Peyer's patch (tissue), 4 donors: ENCODE measurements around the gene OR5D14. TPM values are rescaled to one million over a fixed set of nuclear protein-coding genes. Genes with fewer than 3 reads are reported as not detected.

ENCODE experiments used
- DNase-seq, 3 donors: peaks; one replicate each; pipeline ENCODE4 v3.0.0-alpha.2; 2017 to 2019
- H3K27ac ChIP-seq, 4 donors: fragments of 200-600 bp; sonication (generic); one replicate each; pipeline ENCODE4 v1.5.1; 2016 to 2019
- H3K27me3 ChIP-seq, 2 donors: fragments of 200-600 bp; sonication (generic); one replicate each; pipeline ENCODE4 v1.5.1; 2019
- H3K36me3 ChIP-seq, 3 donors: fragments of 200-600 bp; sonication (generic); one replicate each; pipeline ENCODE4 v1.5.1; 2016 to 2019
- H3K4me1 ChIP-seq, 4 donors: fragments of 200-600 bp; sonication (generic); one replicate each; pipeline ENCODE4 v1.5.1; 2016 to 2019
- H3K4me3 ChIP-seq, 4 donors: fragments of 200-600 bp; sonication (generic); 1 replicate in 3 of 4; 2 replicates in 1 of 4; pipeline ENCODE4 v1.5.1; 2016 to 2019; ENCODE audit warnings: mild to moderate bottlenecking in 1 of 4
- H3K9me3 ChIP-seq, 4 donors: fragments of 200-600 bp; sonication (generic); one replicate each; pipeline ENCODE4 v1.5.1; 2016 to 2019; ENCODE audit warnings: mild to moderate bottlenecking in 1 of 4
- CTCF ChIP-seq, 6 experiments: fragments of 450-650 bp in 4 of 6; fragments of 200-600 bp in 2 of 6; sonication (generic) in 1 of 6; IDR thresholded peaks; one replicate each; pipeline ENCODE4 v1.5.1; 2017 to 2019; ENCODE audit warnings: antibody characterized with exemption in 6 of 6, mild to moderate bottlenecking in 3 of 6, moderate library complexity in 1 of 6
- POLR2A ChIP-seq, 2 donors: fragments of 450-650 bp; IDR thresholded peaks; one replicate each; pipeline ENCODE4 v1.5.1; 2017; ENCODE audit warnings: antibody characterized with exemption in 2 of 2, mild to moderate bottlenecking in 2 of 2, moderate library complexity in 2 of 2
- total RNA-seq, 4 donors: library from RNA; depleted of rRNA; stranded (reverse); fragments of >200 nt; gene quantifications; one replicate each; pipeline ENCODE4 v1.1.0, GENCODE V29; 2016

OR5D14 gene
- not detected for total RNA-seq

GRCh38 chr11:55795256-55795655 lies at the start of gene OR5D14:
Gene OR5D14, plus strand, starts transcription at chr11:55795556. Its CDS starts 0 bp downstream, at chr11:55795556.
- no peaks in the 10 kb centered on the region for H3K4me1 ChIP-seq
- no peaks in the 10 kb centered on the region for H3K9me3 ChIP-seq
- H3K27ac ChIP-seq, result no peak within 1 kb of the TSS
- no peaks in the 10 kb centered on the region for H3K36me3 ChIP-seq
- H3K4me3 ChIP-seq, result no peak within 1 kb of the TSS
- DNase-seq, result no peak
- no peaks in the 10 kb centered on the region for H3K27me3 ChIP-seq
- TF ChIP-seq POLR2A (IDR thresholded peaks at IDR 0.05) (no peak), CTCF (IDR thresholded peaks at IDR 0.05) (no peak)

- Histone ChIP-seq H3K4me1 (no peaks in the 10 kb centered on the region), H3K27me3 (no peaks in the 10 kb centered on the region), H3K9me3 (peaks cover 0 to 12% (median 0%) of the 10 kb centered on the region in 4 donors), H3K27ac (no peak within 1 kb of the TSS), H3K4me3 (no peak within 1 kb of the TSS), H3K36me3 (no peaks in the 10 kb centered on the region)
- TF ChIP-seq POLR2A (IDR thresholded peaks at IDR 0.05) (no peak), CTCF (IDR thresholded peaks at IDR 0.05) (no peak)
- DNase-seq, result no peak
These were observed 22.2 kb upstream of the OR5D14 start, which contains the start of gene OR5D13 for GRCh38 chr11:55773138-55773537. Gene OR5D13, plus strand, starts transcription at chr11:55773438. Its CDS starts 0 bp downstream, at chr11:55773438.

GRCh38 chr11:55791606-55792005 lies 3.8 kb upstream of the OR5D14 start:
- DNase-seq, result no peak
- Histone ChIP-seq H3K4me3 (no peak overlapping the region), H3K4me1 (no peaks in the 10 kb centered on the region), H3K36me3 (no peaks in the 10 kb centered on the region), H3K27ac (no peak overlapping the region), H3K9me3 (no peaks in the 10 kb centered on the region), H3K27me3 (no peaks in the 10 kb centered on the region)
- TF ChIP-seq CTCF (IDR thresholded peaks at IDR 0.05) (no peak), POLR2A (IDR thresholded peaks at IDR 0.05) (no peak)

GRCh38 chr11:55793321-55793720 lies 2.0 kb upstream of the OR5D14 start:
- Histone ChIP-seq H3K27ac (no peak overlapping the region), H3K4me1 (no peaks in the 10 kb centered on the region), H3K36me3 (no peaks in the 10 kb centered on the region), H3K4me3 (no peak overlapping the region), H3K27me3 (no peaks in the 10 kb centered on the region), H3K9me3 (no peaks in the 10 kb centered on the region)
- DNase-seq, result no peak
- TF ChIP-seq CTCF (IDR thresholded peaks at IDR 0.05), result no peak
- TF ChIP-seq POLR2A (IDR thresholded peaks at IDR 0.05), result no peak

GRCh38 chr11:55806248-55806647 lies 10.9 kb downstream of the OR5D14 start:
- Histone ChIP-seq H3K4me1 (no peaks in the 10 kb centered on the region), H3K27me3 (no peaks in the 10 kb centered on the region), H3K36me3 (no peaks in the 10 kb centered on the region), H3K9me3 (peaks cover 0 to 5% (median 0%) of the 10 kb centered on the region in 4 donors), H3K27ac (no peak overlapping the region), H3K4me3 (no peak overlapping the region)
- TF ChIP-seq POLR2A (IDR thresholded peaks at IDR 0.05), result no peak
- DNase-seq, result no peak

- peaks cover 0 to 3% (median 0%) of the 10 kb centered on the region in 4 donors for H3K9me3 ChIP-seq
- H3K4me3 ChIP-seq, result no peak within 1 kb of the TSS
- no peaks in the 10 kb centered on the region for H3K36me3 ChIP-seq
- no peaks in the 10 kb centered on the region for H3K4me1 ChIP-seq
- TF ChIP-seq CTCF (IDR thresholded peaks at IDR 0.05), result no peak
- no peak for TF ChIP-seq POLR2A (IDR thresholded peaks at IDR 0.05)
- no peak for DNase-seq
- no peak within 1 kb of the TSS for H3K27ac ChIP-seq
- no peaks in the 10 kb centered on the region for H3K27me3 ChIP-seq
These were observed 15.7 kb downstream of the OR5D14 start, which contains the start of gene OR5L1 for GRCh38 chr11:55811067-55811466. Gene OR5L1, plus strand, starts transcription at chr11:55811367. Its CDS starts 100 bp downstream, at chr11:55811467.
